HCT116 (cell line): Measurements from ENCODE around the gene KCNMB2. TPM values are rescaled to one million over a fixed set of nuclear protein-coding genes. Genes with fewer than 3 reads are reported as not detected.

Source experiments
- ATAC-seq: fragments of 200-7000 bp; cut with Tn5 transposase; 2 replicates; pipeline ENCODE4 v1.9.1; 2020; ENCODE audit warnings: mild to moderate bottlenecking, moderate library complexity
- BruUV-seq: library from RNA; stranded (reverse); fragments of 400-500 nt; replicated peaks from 2 replicates; lab custom pipeline; 2021; lab: Mats Ljungman, UMichigan
- CTCF ChIA-PET: fragments of 300-600 bp; sonication (Branson Sonifier 250); formaldehyde crosslinking; loops from one replicate; lab custom pipeline; 2021; ENCODE audit warnings: antibody characterized with exemption; lab: Charles Lee
- POLR2A ChIA-PET: fragments of 300-600, 350-600 bp; sonication (Branson Sonifier 250); formaldehyde crosslinking; loops from one replicate; lab custom pipeline; 2021; ENCODE audit warnings: antibody characterized with exemption; lab: Charles Lee
- RAD21 ChIA-PET, 2 experiments: fragments of 300-600 bp; sonication (Branson Sonifier 250); formaldehyde crosslinking; loops; one replicate each; lab custom pipeline; 2023; ENCODE audit warnings: low total read pairs in 2 of 2; ENCODE audit not compliant: uncharacterized antibody in 2 of 2, unreplicated experiment in 2 of 2, low non-redundant PET in 1 of 2; lab: Charles Lee
- DNase-seq: peaks from one replicate; pipeline ENCODE4 v3.0.0-alpha.2; 2010; ENCODE audit warnings: low read depth, low spot score
- H2AFZ ChIP-seq: fragments of 200-600 bp; shearing (Covaris generic), sonication (generic); 2 replicates; pipeline ENCODE4 v1.6.1; 2017; ENCODE audit warnings: low read depth, mixed run types, mixed read lengths, antibody characterized with exemption, low read length; ENCODE audit not compliant: poor library complexity, severe bottlenecking
- H3K27ac ChIP-seq: 2 replicates; pipeline ENCODE4 v1.5.1; 2012; ENCODE audit warnings: low read depth, low read length
- H3K27me3 ChIP-seq: fragments of 200-600 bp; sonication (generic); 2 replicates; pipeline ENCODE4 v1.6.1; 2016; ENCODE audit warnings: mixed run types, low read length, mixed read lengths; ENCODE audit not compliant: insufficient read depth
- H3K36me3 ChIP-seq, 2 experiments: fragments of 200-500 bp in 1 of 2; fragments of 200-600 bp in 1 of 2; sonication (Bioruptor generic) in 1 of 2; sonication (generic) in 1 of 2; 2 replicates each; pipeline versions ENCODE4 v1.5.1 to v1.6.1; 2014 to 2016; ENCODE audit warnings: low read length in 2 of 2, inconsistent platforms in 1 of 2, mixed read lengths in 1 of 2, mixed run types in 1 of 2; ENCODE audit not compliant: insufficient read depth in 2 of 2, control insufficient read depth in 1 of 2
- H3K4me1 ChIP-seq, 2 experiments: fragments of 200-600 bp in 1 of 2; sonication (generic) in 1 of 2; 2 replicates each; pipeline versions ENCODE4 v1.5.1 to v1.6.1; 2012 to 2017; ENCODE audit warnings: low read length in 2 of 2, inconsistent platforms in 1 of 2, mild to moderate bottlenecking in 1 of 2, mixed read lengths in 1 of 2, mixed run types in 1 of 2, moderate library complexity in 1 of 2; ENCODE audit not compliant: insufficient read depth in 2 of 2, control insufficient read depth in 1 of 2
- H3K4me2 ChIP-seq: fragments of 200-600 bp; sonication (generic); 2 replicates; pipeline ENCODE4 v1.6.1; 2017; ENCODE audit warnings: mixed run types, low read length, mixed read lengths
- H3K4me3 ChIP-seq, 2 experiments: fragments of 200-600 bp in 1 of 2; sonication (generic) in 1 of 2; replicated peaks in 1 of 2; 2 replicates each; pipeline ENCODE4 v1.5.1; 2011 to 2016; ENCODE audit warnings: low read length in 2 of 2, control low read depth in 1 of 2, low read depth in 1 of 2, mild to moderate bottlenecking in 1 of 2, mixed read lengths in 1 of 2, mixed run types in 1 of 2
- H3K79me2 ChIP-seq: fragments of 200-600 bp; sonication (generic); 2 replicates; pipeline ENCODE4 v1.6.1; 2017; ENCODE audit warnings: mild to moderate bottlenecking, mixed run types, low read length, moderate library complexity, mixed read lengths; ENCODE audit not compliant: insufficient read depth
- H3K9ac ChIP-seq: fragments of 200-600 bp; sonication (generic); 2 replicates; pipeline ENCODE4 v1.6.1; 2016; ENCODE audit warnings: low read length, mixed read lengths
- H3K9me2 ChIP-seq: fragments of 200-600 bp; sonication (generic), shearing (Covaris generic); 2 replicates; pipeline ENCODE4 v1.6.1; 2017; ENCODE audit warnings: mixed run types, mild to moderate bottlenecking, moderate library complexity; ENCODE audit not compliant: insufficient read depth
- H3K9me3 ChIP-seq, 2 experiments: fragments of 200-500 bp in 1 of 2; fragments of 200-600 bp in 1 of 2; sonication (Bioruptor generic) in 1 of 2; sonication (generic) in 1 of 2; 2 replicates each; pipeline ENCODE4 v1.6.1; 2014 to 2017; ENCODE audit warnings: low read length in 2 of 2, mixed read lengths in 2 of 2, inconsistent platforms in 1 of 2, low read depth in 1 of 2, mild to moderate bottlenecking in 1 of 2, mixed run types in 1 of 2, moderate library complexity in 1 of 2; ENCODE audit not compliant: control insufficient read depth in 1 of 2, insufficient read depth in 1 of 2
- H4K20me1 ChIP-seq: fragments of 200-600 bp; sonication (generic), shearing (Covaris generic); 2 replicates; pipeline ENCODE4 v1.6.1; 2017; ENCODE audit warnings: mixed run types, mild to moderate bottlenecking, moderate library complexity; ENCODE audit not compliant: insufficient read depth
- ATF3 ChIP-seq: IDR thresholded peaks from 2 replicates; pipeline ENCODE4 v1.6.1; 2012
- CEBPB ChIP-seq: IDR thresholded peaks from 2 replicates; pipeline ENCODE4 v1.6.1; 2012; ENCODE audit warnings: low read depth
- EGR1 ChIP-seq: IDR thresholded peaks from 2 replicates; pipeline ENCODE4 v1.6.1; 2012; ENCODE audit warnings: low read depth
- ELF1 ChIP-seq: IDR thresholded peaks from 2 replicates; pipeline ENCODE4 v1.6.1; 2012; ENCODE audit warnings: low read depth, borderline replicate concordance
- POLR2A ChIP-seq: IDR thresholded peaks from 2 replicates; pipeline ENCODE4 v1.7.0; 2011; ENCODE audit warnings: borderline replicate concordance; ENCODE audit not compliant: insufficient read depth, insufficient read length; ENCODE audit errors: extremely low read depth
- RAD21 ChIP-seq: IDR thresholded peaks from 2 replicates; pipeline ENCODE4 v1.6.1; 2012; ENCODE audit warnings: low read depth, mild to moderate bottlenecking
- REST ChIP-seq: IDR thresholded peaks from 2 replicates; pipeline ENCODE4 v1.6.1; 2012; ENCODE audit warnings: low read depth
- SIN3A ChIP-seq: IDR thresholded peaks from 2 replicates; pipeline ENCODE4 v1.6.1; 2012; ENCODE audit warnings: low read depth
- YY1 ChIP-seq: IDR thresholded peaks from 2 replicates; pipeline ENCODE4 v1.6.1; 2011; ENCODE audit warnings: low read length, low read depth, moderate library complexity, mild to moderate bottlenecking; ENCODE audit not compliant: insufficient replicate concordance; ENCODE audit errors: extremely low read depth
- ZFX ChIP-seq: fragments of 450-650 bp; IDR thresholded peaks from 2 replicates; pipeline ENCODE4 v1.6.1; 2017
- ZNF274 ChIP-seq: fragments of 200-500 bp; sonication (Bioruptor generic); IDR thresholded peaks from 2 replicates; pipeline ENCODE4 v1.6.1; 2014; ENCODE audit warnings: mild to moderate bottlenecking, low read depth, low read length, inconsistent platforms
- intact Hi-C: fragments of 100-400 bp; cut with micrococcal nuclease; formaldehyde crosslinking; loops from 2 replicates; pipeline ENCODE4 v1.10.0; 2022
- total RNA-seq: library from RNA; stranded (reverse); gene quantifications from one replicate; pipeline ENCODE4 v1.2.1, GENCODE V29; 2021; ENCODE audit not compliant: unreplicated experiment
- TF ChIP-seq, protein P1 (sequence below): IDR thresholded peaks from 2 replicates; pipeline ENCODE4 v1.6.1; 2012

KCNMB2 gene
- total RNA-seq, 1 experiment from 2014 or later, result not detected

GRCh38 chr3:178840586-178840985, 304.4 kb downstream of the KCNMB2 start:
- H3K9me2 ChIP-seq, result no peaks in the 10 kb centered on the region
- no peaks in the 10 kb centered on the region for H4K20me1 ChIP-seq
- no peak for ATAC-seq
- H3K4me2 ChIP-seq, result no peak overlapping the region
- no peaks in the 10 kb centered on the region for H3K79me2 ChIP-seq
- no peak overlapping the region for H3K4me3 ChIP-seq
- intact Hi-C loops, result no loop called here
- RAD21 ChIA-PET, result no interaction called here
- TF ChIP-seq CEBPB (no peak), ZFX (no peak), EGR1 (no peak), RAD21 (no peak), ELF1 (no peak)
- TF ChIP-seq, protein P1, sequence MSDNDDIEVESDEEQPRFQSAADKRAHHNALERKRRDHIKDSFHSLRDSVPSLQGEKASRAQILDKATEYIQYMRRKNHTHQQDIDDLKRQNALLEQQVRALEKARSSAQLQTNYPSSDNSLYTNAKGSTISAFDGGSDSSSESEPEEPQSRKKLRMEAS, result no peak
- H3K27ac ChIP-seq, result no peak overlapping the region
- no peaks in the 10 kb centered on the region for H3K9me3 ChIP-seq
- POLR2A ChIA-PET, result no interaction called here
- CTCF ChIA-PET, result no interaction called here
- no peak overlapping the region for H2AFZ ChIP-seq
- BruUV-seq, result no TSS peak
- no peaks in the 10 kb centered on the region for H3K4me1 ChIP-seq
- H3K27me3 ChIP-seq, result no peaks in the 10 kb centered on the region
- H3K36me3 ChIP-seq, result no peaks in the 10 kb centered on the region
- no peak overlapping the region for H3K9ac ChIP-seq
- DNase-seq, result no peak

DNA sequence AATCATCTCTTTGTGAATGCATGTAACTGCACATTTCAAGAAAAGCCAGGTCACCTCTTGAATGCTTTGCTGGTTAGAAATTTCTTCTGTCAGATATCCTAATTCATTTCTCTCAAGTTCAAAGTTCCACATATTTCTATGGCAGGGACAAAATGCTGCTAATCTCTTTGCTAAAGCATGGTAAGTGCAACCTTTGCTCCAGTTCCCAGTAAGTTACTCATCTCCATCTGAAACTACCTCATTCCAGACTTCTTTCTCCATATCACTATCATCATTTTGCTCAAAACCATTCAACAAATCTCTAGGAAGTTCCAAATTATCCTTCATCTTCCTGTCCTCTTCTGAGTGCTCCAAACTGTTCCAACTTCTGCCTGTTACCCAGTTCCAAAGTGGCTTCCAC, 304.8 kb downstream of the KCNMB2 start:
- Histone ChIP-seq H3K9me3 (no peaks in the 10 kb centered on the region), H2AFZ (no peak overlapping the region), H3K9me2 (no peaks in the 10 kb centered on the region), H3K4me3 (no peak overlapping the region), H3K27me3 (no peaks in the 10 kb centered on the region), H3K27ac (no peak overlapping the region), H3K36me3 (no peaks in the 10 kb centered on the region), H4K20me1 (no peaks in the 10 kb centered on the region), H3K4me1 (no peaks in the 10 kb centered on the region), H3K4me2 (no peak overlapping the region), H3K9ac (no peak overlapping the region), H3K79me2 (no peaks in the 10 kb centered on the region)
- ATAC-seq (no peak), DNase-seq (no peak)
- CTCF ChIA-PET, result no interaction called here
- RAD21 ChIA-PET, result no interaction called here
- intact Hi-C loops, result no loop called here
- TF ChIP-seq, protein P1, result no peak
- TF ChIP-seq SIN3A (no peak), YY1 (no peak), ATF3 (no peak), REST (no peak), EGR1 (no peak), ZNF274 (no peak), POLR2A (no peak)
- no TSS peak for BruUV-seq
- POLR2A ChIA-PET, result no interaction called here
